ENCODE data around the gene LSM14A. TPM values are rescaled to one million over a fixed set of nuclear protein-coding genes. Genes with fewer than 3 reads are reported as not detected.
"Not testable (repeated sequence)": the region's sequence is repeated elsewhere in the genome, so short reads cannot be mapped to it uniquely, and the experiment has no call there.

The LSM14A gene
- total RNA-seq (2014; rRNA removed; shearing (Covaris generic)) = 63.8 and 67.3 TPM in 2 replicates
- 23.7 and 29.8 TPM in 2 replicates for polyA plus RNA-seq (2014; cell fraction: nucleus; rRNA removed)

DNA sequence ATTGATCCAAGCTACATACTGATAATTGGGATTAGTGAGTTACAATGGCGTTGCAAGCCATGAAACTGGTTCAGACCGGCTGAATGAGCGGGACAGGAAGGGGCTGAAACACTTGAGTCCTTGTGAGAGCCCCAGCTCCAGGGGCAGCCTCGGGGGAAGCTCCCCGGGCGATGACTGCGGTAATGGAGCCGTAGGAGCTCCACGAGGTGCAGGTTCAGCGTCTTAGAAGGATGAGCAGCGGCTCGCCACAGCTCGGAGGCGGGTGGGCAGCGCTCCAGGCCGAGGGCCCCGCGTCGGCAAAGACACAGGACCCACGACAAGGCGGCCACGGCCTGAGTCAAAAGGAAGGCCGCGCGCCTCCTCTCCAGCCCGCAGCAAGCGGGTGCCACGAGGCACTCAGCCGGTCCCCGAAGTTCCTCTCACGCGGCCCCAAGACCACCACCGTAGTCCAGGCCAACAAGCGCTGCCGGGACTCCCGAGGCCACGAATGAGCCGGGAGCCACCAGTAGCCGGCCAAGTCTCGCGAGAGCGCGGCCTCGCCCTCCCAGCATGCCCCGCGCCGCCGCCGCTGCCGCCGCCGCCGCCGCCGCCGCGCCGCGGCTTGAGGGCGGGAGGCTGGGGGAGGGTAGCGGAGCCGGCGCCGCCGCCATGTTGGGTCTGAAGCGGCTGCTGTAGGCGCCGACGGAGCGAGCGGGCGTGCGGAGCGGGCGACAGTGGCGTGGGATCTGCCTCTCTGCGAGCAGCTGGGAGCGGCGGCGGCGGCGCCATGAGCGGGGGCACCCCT is at the start of gene LSM14A:
Gene LSM14A (plus strand): TSS at position 628 of the 784 bp plus-strand sequence. CDS start 139 bp downstream, at position 767.
- DNase-seq (ENCODE audit: extremely low read depth, low read depth) = peak; percentile 78

- DNase-seq (ENCODE audit: extremely low read depth, low read depth) = no peak
These were observed 47.5 kb upstream of the LSM14A start for GRCh38 chr19:34124828-34125227.

DNA sequence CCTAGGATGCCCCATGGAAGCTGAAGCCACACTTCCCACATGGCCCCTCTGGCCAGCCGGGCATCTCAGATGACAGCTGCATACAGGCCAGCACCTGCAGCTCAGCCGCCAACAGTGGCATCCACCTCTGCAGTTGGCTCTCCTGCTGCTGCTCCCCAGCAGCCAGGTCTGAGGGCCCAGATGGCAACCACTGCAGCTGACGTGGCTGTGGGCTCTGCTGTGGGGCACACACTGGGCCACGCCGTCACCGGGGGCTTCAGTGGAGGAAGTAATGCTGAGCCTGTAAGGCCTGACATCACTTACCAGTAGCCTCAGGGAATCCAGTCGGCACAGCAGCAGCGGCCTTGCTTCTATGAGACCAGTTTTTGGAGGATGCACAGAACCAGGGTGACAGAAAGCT is 45.3 kb upstream of the LSM14A start:
- DNase-seq (ENCODE audit: extremely low read depth, low read depth) = no peak

- DNase-seq (ENCODE audit: extremely low read depth, low read depth) = no peak
These were observed 44.6 kb upstream of the LSM14A start for GRCh38 chr19:34127684-34128189.

- DNase-seq (ENCODE audit: extremely low read depth, low read depth) = no peak
These were observed 43.6 kb upstream of the LSM14A start for GRCh38 chr19:34128558-34129250.

GRCh38 chr19:34131100-34131499 is 41.2 kb upstream of the LSM14A start:
- no peak for DNase-seq (ENCODE audit: extremely low read depth, low read depth)

GRCh38 chr19:34132145-34132544 is 40.2 kb upstream of the LSM14A start:
- not testable (repeated sequence) for DNase-seq (ENCODE audit: extremely low read depth, low read depth)

- DNase-seq (ENCODE audit: extremely low read depth, low read depth) = not testable (repeated sequence)
These were observed 39.6 kb upstream of the LSM14A start for GRCh38 chr19:34132706-34133105.

DNA sequence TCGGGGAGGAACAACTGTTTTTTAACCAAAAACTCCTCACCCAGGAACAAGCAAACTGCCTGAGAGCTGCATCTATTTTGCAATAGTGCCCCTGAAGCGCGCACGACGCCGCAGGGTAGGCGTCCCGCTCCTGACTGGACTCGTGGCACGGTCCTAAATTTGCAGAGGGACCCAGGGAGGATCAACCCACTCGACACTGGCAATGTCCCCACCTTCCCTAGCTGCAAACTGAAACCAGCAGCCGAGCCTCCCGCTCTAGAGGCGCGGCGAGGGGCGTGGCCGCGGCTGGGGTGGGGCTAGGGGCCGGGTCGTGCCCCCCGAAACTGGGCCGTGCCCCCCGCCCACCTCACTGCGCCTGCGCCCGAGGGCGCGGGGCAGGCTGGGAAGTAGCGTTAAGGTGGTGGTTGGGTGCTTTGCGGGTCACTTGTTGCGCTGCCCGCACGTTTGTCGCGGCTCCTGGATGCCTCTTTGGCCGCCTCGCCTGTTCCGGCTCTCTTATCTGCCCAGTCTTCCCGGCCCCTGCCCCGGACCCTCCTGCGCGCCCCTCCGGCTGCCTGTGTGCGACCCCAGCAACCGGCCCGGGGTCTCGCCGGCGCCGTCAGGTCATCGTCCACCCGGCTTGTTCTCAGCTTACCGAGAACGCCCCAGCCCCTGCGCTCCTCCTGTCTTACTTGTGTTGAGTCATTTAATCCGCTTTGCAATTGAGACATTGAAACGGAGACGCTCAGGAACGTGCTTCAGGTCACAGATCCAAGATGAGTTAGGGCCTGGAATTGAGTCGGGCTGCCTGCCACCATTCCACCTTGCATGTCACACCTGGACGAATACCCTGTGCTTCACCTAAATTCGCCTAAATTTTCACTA is 37.9 kb upstream of the LSM14A start:
- DNase-seq (ENCODE audit: extremely low read depth, low read depth) = peak; percentile 59

- DNase-seq (ENCODE audit: extremely low read depth, low read depth) = no peak
These were observed 37.1 kb upstream of the LSM14A start for GRCh38 chr19:34135054-34135800.

DNA sequence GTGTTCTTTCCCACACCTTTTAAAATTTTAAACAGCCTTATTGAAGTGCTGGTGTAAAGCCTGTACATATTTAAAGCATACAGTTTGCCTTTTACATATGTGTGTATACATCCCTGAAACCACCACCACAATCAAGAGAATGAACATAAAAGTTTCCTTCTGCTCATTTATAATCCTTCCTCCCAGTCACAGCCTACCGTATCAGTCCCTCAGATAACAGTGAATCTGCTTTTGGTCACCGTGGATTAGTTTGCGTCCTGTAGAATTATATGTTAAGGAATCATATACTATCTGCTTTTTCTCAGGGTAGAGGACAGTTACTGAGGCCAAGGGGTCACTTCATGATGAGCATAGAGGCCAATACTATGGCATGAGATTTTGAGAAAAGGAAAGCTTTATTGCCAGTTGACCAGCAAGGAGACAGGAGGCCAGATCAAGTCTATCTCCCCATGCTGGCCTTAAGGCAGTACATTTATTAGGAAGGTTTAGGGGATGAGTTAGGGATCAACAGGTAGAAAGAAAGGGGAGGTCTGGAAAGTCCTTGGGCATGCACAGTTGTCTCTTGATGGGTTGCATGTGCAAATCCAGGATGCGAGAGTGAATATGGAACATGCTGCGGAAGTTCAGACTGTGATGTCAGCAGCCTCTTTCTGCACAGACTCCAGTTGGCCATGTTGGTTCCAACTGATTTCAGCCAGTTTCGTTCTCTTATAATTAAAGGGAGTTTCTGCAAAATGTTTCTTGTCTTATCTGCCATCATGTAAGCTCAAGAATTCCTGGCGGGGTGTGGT is 36.3 kb upstream of the LSM14A start:
- DNase-seq (ENCODE audit: extremely low read depth, low read depth) = no peak

GRCh38 chr19:34141025-34141424 is 31.3 kb upstream of the LSM14A start:
- no peak for DNase-seq (ENCODE audit: extremely low read depth, low read depth)

DNA sequence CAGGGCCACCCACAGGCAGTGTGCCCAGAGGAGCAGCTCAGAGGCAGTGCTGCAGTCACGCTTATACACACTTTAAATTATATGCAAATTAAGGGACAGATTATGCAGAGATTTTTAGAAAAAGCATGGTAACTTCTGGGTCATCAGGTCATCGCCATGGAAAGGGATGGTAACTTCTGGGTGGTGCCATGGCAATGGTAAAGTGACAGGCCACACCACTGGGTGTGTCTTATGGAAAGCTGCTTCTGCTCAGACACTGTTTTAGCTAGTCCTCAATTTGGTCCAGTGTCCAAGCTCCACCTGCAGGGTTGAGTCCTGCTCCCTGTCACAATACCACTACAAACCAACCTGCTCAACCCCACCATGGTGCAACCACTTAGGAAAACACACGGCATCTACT is 29.9 kb upstream of the LSM14A start:
- DNase-seq (ENCODE audit: extremely low read depth, low read depth) = no peak

GRCh38 chr19:34145741-34146202 is 26.5 kb upstream of the LSM14A start:
- peak; percentile 26 for DNase-seq (ENCODE audit: extremely low read depth, low read depth)

GRCh38 chr19:34148658-34149185 is 23.6 kb upstream of the LSM14A start:
- DNase-seq (ENCODE audit: extremely low read depth, low read depth) = no peak

GRCh38 chr19:34149873-34150272 is 22.4 kb upstream of the LSM14A start:
- no peak for DNase-seq (ENCODE audit: extremely low read depth, low read depth)

- no peak for DNase-seq (ENCODE audit: extremely low read depth, low read depth)
These were observed 21.7 kb upstream of the LSM14A start for GRCh38 chr19:34150558-34150957.

DNA sequence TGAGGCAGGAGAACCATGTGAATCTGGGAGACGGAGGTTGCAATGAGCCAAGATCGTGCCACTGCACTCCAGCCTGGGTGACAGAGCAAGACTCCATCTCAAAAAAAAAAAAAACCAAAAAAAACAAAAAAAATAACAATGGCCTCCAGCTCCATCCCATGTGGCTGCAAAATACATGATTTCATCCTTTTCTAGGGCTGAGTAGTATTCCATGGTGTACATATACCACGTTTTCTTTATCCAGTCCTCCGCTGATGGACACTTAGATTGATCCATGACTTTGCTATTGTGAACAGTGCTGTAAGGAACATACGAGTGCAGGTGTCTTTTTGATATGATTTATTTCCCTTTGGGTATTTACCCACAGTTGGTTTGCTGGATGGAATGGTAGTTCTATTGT is 20.9 kb upstream of the LSM14A start:
- no peak for DNase-seq (ENCODE audit: extremely low read depth, low read depth)

DNA sequence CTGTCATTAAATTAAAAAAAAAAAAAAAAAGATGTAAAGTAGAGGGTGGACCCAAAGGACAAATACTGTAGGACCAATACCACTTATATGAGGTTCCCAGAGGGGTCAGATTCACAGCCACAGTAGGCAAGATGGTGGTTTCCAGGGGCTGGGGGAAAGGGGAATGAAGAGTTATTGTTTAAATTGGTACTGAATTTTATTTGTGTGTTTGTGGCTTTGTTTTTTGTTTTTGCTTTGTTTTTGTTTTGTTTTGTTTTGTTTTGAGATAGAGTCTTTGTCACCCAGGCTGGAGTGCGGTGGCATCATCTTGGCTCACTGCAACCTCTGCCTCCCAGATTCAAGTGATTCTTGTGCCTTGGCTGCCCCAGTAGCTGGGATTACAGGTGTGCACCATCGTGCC is 17.9 kb upstream of the LSM14A start:
- no peak for DNase-seq (ENCODE audit: extremely low read depth, low read depth)
